Activated CD8-positive, alpha-beta T cell treated with anti-CD3 and anti-CD28 coated beads for 36 hours (primary cell): ENCODE data around the gene DUSP5. TPM values are rescaled to one million over a fixed set of nuclear protein-coding genes. Genes with fewer than 3 reads are reported as not detected.

ENCODE experiments used
- ATAC-seq: fragments of 200-7000 bp; cut with Tn5 transposase; one replicate; pipeline ENCODE4 v1.10.0; 2021; ENCODE audit warnings: mild to moderate bottlenecking, moderate library complexity
- CTCF ChIA-PET: fragments of 350-600 bp; sonication (Branson Sonifier 250); formaldehyde crosslinking; loops from one replicate; lab custom pipeline; 2021; ENCODE audit warnings: antibody characterized with exemption; lab: Charles Lee
- POLR2A ChIA-PET: fragments of 350-600 bp; sonication (Branson Sonifier 250); formaldehyde crosslinking; loops from one replicate; lab custom pipeline; 2021; ENCODE audit warnings: antibody characterized with exemption; lab: Charles Lee
- DNase-seq: peaks from one replicate; pipeline ENCODE4 v3.0.0-alpha.2; 2020
- H3K27ac Mint-ChIP-seq: one replicate; pipeline ENCODE4 v1.8.0; 2021; ENCODE audit warnings: mild to moderate bottlenecking, mixed read lengths
- H3K27me3 Mint-ChIP-seq: one replicate; pipeline ENCODE4 v1.8.0; 2021; ENCODE audit warnings: mixed read lengths
- H3K36me3 Mint-ChIP-seq: one replicate; pipeline ENCODE4 v1.8.0; 2021; ENCODE audit warnings: low read depth, mixed read lengths
- H3K4me1 Mint-ChIP-seq: one replicate; pipeline ENCODE4 v1.8.0; 2021; ENCODE audit warnings: low read depth, mixed read lengths
- H3K4me3 Mint-ChIP-seq: one replicate; pipeline ENCODE4 v1.8.0; 2021; ENCODE audit warnings: mild to moderate bottlenecking, moderate library complexity, mixed read lengths
- H3K9me3 Mint-ChIP-seq: one replicate; pipeline ENCODE4 v1.8.0; 2021; ENCODE audit warnings: mixed read lengths
- CTCF ChIP-seq: fragments of 200-600 bp; IDR thresholded peaks from one replicate; pipeline ENCODE4 v1.8.0; 2022; ENCODE audit warnings: antibody characterized with exemption, mild to moderate bottlenecking
- intact Hi-C: fragments of 100-400 bp; cut with micrococcal nuclease; formaldehyde crosslinking; loops from one replicate; pipeline ENCODE4 v1.10.0; 2022
- total RNA-seq, 2 experiments: library from RNA; stranded (reverse); gene quantifications; one replicate each; pipeline ENCODE4 v1.2.3, GENCODE V29; 2021

Gene DUSP5
- total RNA-seq, 2 experiments from 2014 or later = 49.4 to 50.8 TPM

- no peaks in the 10 kb centered on the region for H3K9me3 Mint-ChIP-seq
- POLR2A ChIA-PET = no interaction called here
- no peaks in the 10 kb centered on the region for H3K36me3 Mint-ChIP-seq
- intact Hi-C loops = no loop called here
- DNase-seq = no peak
- no peak overlapping the region for H3K27ac Mint-ChIP-seq
- H3K4me1 Mint-ChIP-seq = no peaks in the 10 kb centered on the region
- no peak overlapping the region for H3K4me3 Mint-ChIP-seq
- no peaks in the 10 kb centered on the region for H3K27me3 Mint-ChIP-seq
- no peak for TF ChIP-seq CTCF
- CTCF ChIA-PET = interaction anchor here (1.1 kb wide), 1 partner anchor 125 kb away, joined by 3 read pairs; no protein-coding TSS in a partner anchor
- ATAC-seq = peak; percentile 56
These were observed 17.3 kb upstream of the DUSP5 start for GRCh38 chr10:110480387-110480786.

- POLR2A ChIA-PET = interaction anchor here (0.9 kb wide), 1 partner anchor 48 kb away, joined by 3 read pairs; no protein-coding TSS in a partner anchor
- Mint-ChIP-seq H3K4me3 (no peak overlapping the region), H3K27ac (no peak overlapping the region), H3K27me3 (peaks cover 3% of the 10 kb centered on the region), H3K9me3 (no peaks in the 10 kb centered on the region), H3K36me3 (no peaks in the 10 kb centered on the region), H3K4me1 (no peaks in the 10 kb centered on the region)
- DNase-seq (no peak), ATAC-seq (no peak)
- CTCF ChIA-PET = interaction anchor here (0.8 to 1.3 kb wide), 3 partner anchors 15 to 65 kb away, joined by 3 to 4 read pairs (median 3); no protein-coding TSS in a partner anchor
- intact Hi-C loops = no loop called here
- TF ChIP-seq CTCF = no peak
These were observed 15.8 kb upstream of the DUSP5 start for GRCh38 chr10:110481919-110482318.

DNA sequence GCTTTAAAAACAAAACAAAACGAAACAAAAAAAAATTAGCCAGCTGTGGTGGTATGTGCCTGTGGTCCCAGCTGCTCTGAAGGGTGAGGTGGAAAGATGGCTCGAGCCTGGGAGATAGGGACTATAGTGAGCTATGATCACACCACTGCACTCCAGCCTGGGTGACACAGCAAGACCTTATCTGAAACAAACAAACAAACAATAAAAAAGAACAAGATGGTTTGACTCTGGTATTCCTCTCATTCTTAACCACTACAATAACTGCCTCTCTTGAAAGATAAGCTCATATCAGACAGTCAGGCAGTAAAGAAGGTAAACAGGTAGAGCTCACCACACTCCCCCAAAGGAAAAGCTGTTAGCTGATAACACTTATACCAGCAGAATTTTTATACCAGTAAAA lies 14.1 kb upstream of the DUSP5 start:
- no peak overlapping the region for H3K27ac Mint-ChIP-seq
- DNase-seq (no peak), ATAC-seq (no peak)
- H3K36me3 Mint-ChIP-seq = no peaks in the 10 kb centered on the region
- intact Hi-C loops = no loop called here
- POLR2A ChIA-PET = interaction anchor here (1.1 kb wide), 1 partner anchor 12 kb away, joined by 4 read pairs; no protein-coding TSS in a partner anchor
- TF ChIP-seq CTCF = no peak
- no peak overlapping the region for H3K4me3 Mint-ChIP-seq
- CTCF ChIA-PET = interaction anchor here (0.8 to 1.4 kb wide), 3 partner anchors 9 to 173 kb away, joined by 3 to 5 read pairs (median 4); no protein-coding TSS in a partner anchor
- H3K4me1 Mint-ChIP-seq = peaks cover 12% of the 10 kb centered on the region
- H3K9me3 Mint-ChIP-seq = no peaks in the 10 kb centered on the region
- peaks cover 7% of the 10 kb centered on the region for H3K27me3 Mint-ChIP-seq

GRCh38 chr10:110485541-110485940 lies 12.2 kb upstream of the DUSP5 start:
- ATAC-seq (no peak), DNase-seq (no peak)
- ChIA-PET POLR2A (interaction anchor here (0.9 kb wide), 1 partner anchor 68 kb away, joined by 3 read pairs; no protein-coding TSS in a partner anchor), CTCF (interaction anchor here (1.0 kb wide), 1 partner anchor 61 kb away, joined by 3 read pairs; no protein-coding TSS in a partner anchor)
- Mint-ChIP-seq H3K27me3 (peaks cover 15% of the 10 kb centered on the region), H3K4me1 (peaks cover 17% of the 10 kb centered on the region), H3K9me3 (no peaks in the 10 kb centered on the region), H3K27ac (no peak overlapping the region), H3K4me3 (no peak overlapping the region), H3K36me3 (no peaks in the 10 kb centered on the region)
- TF ChIP-seq CTCF = no peak
- intact Hi-C loops = no loop called here

- Mint-ChIP-seq H3K9me3 (no peaks in the 10 kb centered on the region), H3K36me3 (no peaks in the 10 kb centered on the region), H3K4me1 (peaks cover 17% of the 10 kb centered on the region), H3K27me3 (peaks cover 15% of the 10 kb centered on the region), H3K27ac (no peak overlapping the region), H3K4me3 (no peak overlapping the region)
- intact Hi-C loops = no loop called here
- no peak for TF ChIP-seq CTCF
- DNase-seq (no peak), ATAC-seq (no peak)
- ChIA-PET POLR2A (interaction anchor here (1.1 kb wide), 1 partner anchor 61 kb away, joined by 3 read pairs; no protein-coding TSS in a partner anchor), CTCF (interaction anchor here (1.0 kb wide), 1 partner anchor 133 kb away, joined by 3 read pairs; no protein-coding TSS in a partner anchor)
These were observed 10.9 kb upstream of the DUSP5 start for GRCh38 chr10:110486680-110487410.
